SHP77 (cell line): ENCODE data around the gene CCDC192.

ENCODE experiments used
- DNase-seq, 2 experiments: peaks; one replicate each; lab custom pipeline; 2025; lab: John Stamatoyannopoulos, UW

The CCDC192 gene

DNA sequence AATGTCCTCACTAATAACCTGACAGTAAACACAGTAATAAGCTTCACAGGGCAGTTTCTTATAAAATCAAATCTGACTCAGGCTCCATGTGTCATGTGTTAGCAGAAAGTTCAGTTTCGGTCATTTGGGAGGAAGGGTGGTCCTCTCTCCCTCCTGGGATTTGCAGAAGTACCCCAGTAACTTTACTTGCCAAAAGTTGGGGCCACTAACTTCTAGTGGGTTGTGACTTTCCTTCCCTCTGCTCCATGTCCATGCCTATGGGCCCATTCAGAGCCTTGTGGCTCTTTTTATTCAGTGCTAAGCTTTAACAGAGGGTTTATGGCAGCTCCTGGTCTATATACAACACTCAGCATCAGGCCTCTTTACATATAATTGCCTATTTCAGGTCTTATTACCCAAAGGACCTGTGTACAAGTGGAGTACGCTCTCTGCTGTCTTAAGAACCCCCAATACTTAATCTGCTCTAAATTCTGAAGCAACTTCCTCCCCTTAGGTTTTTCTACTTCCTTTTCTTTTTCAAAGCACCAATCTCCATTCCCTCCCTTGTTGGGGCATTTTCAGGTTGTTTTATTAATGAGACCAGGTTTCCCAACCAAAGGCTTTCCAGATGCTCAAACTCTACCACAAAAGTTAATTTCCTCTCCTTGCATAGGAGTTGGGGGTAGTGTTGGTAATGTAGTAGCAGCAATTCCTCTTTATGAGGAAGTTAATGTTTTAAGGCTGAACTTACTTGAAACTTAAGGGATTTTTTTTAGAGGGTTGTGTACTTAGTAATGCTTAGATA, 107.7 kb downstream of the CCDC192 start:
- DNase-seq: no peak

DNA sequence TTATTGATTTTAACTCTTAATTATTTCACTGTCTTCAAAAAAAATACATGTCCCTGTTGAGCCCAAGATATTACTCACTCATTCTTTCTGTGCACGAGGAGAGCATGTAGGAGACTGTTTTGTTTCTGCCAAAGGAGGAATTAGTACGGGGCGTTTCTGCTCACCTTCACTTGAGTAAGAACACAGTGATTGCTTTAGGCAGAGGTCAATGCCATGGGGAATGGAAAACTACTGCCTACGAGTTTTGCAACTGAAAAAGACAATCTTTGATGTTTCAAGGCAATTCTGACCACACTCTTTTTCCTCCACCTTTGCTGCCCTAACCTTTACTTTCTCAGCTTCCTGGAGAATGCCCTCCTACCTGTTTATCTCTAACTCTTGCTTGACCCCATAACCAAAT, 109.4 kb downstream of the CCDC192 start:
- no peak for DNase-seq

DNA sequence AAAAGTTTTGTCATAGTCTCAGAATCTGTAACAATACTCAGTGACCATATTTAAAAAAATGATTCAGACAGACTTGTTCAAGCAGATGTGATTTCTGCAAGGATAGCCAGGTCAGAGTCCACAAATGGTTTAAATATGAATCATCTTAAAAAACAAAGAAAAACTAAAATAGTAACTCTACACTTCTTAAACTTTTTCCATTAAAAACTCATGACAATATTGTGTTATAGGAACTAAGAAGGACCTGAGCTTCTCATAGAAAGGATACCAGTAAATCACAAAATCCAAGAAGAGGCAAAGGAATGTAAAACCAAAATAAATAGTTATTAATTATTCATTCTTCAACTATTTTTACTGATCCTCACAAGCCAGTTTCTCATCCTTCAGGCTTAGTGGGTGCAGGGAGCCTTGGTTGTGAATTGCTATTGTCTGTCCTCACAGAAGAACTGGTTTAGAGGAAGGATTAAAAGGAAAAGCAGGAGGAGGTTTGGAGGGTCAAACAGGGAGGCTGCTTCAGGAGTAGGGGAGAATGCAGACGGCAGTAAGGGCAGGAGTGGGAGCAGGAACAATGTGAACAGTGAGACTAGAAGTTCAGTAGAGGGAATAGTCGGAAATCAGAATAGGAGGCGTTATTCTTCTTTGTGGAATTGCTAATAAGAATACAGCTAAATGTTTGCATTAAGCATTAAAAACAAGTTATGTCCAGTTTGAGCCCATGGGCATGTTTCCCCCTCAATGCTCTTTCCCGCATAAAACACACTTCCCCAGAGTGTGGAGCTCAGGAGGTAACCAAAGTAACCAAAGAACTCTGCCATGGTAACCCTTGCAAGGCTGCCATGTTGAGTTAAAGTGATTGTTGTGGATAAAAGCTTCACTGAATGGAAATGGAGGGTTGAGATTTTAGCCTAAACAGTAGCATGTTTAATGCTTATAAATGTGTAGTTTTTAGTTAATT, 110.7 kb downstream of the CCDC192 start:
- DNase-seq: no peak

DNA sequence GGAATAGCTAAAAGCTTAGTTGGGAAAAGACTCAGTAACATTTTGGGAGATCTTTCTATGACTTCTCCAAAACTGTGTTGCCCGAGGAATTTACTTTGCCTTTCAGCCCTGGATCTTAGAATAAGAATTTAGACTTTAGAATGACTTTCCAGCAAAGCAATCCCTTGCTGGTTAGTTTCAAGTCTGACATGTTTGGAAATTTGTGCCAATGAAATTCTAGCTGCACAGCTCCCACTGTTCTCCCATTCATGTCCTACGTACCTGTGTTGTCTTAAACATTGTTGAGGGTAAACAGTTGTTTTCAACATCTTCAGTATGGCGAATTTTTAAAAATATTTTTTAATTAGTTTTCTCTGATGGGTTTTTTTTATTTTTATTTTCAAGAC, 111.4 kb downstream of the CCDC192 start:
- no peak for DNase-seq

DNA sequence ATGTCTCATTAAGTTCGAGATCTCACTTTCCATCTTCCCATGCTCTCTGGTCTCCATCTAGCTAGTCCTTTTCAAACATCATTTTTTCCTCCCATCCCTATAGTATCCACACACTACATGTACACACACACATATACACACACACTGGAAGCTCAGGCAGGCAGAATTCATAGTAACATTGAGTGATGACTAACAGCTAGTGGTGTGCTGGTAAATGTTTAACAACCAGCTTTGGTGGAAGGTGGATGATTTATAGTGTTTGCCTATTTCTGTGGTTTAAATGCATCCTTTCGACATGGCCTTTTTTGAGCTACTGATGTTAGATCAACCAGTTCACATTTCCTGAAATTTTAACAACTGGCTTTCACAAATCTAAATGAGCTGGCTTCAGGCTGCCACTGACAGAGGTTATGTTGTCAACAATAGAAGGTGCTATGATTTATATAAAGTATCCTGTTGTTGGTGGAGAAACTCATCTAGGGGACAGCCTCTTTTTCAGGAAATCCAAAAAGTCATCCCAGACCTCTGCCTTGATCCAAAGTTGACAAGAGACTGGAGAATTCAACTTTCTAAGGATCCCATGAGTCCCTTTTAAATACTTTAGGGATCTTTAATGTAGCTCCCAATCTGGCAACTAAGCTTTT, 117.8 kb downstream of the CCDC192 start:
- no peak for DNase-seq

DNA sequence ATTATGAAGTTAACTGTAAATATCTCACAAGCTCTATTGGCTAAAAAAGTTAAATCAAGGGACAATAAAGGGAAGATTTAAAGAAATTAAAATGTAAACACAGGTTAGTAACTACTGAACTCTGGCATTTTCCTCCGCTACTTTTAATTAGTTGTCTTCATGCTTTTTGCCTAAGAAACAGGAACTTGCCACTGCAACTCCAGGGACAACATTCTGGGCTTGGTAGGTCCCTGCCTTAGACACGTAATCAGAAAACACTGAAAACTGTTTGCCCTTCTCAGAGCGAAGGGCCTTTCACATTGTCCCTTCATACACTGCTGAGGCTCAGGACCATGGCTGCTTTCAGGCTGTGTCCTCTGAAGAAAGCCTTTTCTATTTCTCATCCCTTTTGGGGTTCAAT, 118.7 kb downstream of the CCDC192 start:
- no peak for DNase-seq

DNA sequence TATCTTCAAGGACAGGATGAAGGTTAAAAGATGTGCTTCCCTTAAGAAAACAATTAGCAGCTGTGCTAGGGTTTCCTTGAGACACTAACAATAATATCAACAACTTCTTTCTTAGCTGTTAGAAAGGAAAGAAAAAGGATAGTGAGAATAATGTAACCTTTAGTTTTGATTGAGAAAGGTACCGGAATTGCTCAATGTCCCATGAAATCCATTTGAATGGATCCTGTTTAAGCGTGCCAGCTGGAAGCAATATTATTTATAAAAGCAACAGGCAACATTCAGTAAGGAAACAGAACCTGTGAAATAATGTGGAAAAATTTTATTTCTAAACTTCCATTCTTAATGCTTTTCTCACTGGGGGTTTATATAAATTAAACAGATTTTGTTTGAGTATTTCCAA, 120.9 kb downstream of the CCDC192 start:
- no peak for DNase-seq

DNA sequence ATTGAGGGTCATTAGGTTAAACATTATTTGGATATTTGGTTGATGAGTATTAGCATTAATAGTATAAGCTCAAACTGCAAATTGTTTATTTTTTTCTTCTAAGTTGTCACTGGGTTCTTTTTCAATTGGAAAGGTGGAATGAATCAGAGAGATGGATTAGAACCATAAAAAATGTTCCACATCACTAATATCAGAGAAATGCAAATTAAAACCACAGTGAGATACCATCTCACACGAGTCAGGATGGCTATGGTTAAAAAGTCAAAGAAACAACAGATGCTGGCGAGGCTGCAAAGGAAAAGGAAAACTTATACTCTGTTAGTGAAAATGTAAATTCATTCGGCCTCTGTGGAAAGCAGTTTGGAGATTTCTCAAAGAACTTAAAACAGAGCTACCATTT, 122.8 kb downstream of the CCDC192 start:
- DNase-seq: no peak

DNA sequence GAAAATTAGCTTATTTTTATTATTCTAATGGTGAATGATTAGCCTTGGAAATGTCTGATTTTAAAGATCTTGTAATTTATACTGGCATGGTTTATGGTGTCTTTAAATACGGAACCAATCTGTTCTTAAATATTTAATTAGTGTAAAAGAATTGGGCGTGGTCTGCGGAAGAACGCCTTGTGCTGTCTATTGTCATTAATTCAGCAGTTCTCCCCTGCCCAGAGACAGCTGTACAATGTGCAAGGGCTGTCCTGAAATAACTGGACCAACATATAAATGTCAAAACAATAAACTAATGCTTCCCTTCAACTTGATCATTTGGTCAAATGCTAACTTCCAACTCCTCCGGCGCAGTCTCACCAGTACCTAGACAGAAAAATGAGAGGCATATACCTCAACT, 124.3 kb downstream of the CCDC192 start:
- no peak for DNase-seq

DNA sequence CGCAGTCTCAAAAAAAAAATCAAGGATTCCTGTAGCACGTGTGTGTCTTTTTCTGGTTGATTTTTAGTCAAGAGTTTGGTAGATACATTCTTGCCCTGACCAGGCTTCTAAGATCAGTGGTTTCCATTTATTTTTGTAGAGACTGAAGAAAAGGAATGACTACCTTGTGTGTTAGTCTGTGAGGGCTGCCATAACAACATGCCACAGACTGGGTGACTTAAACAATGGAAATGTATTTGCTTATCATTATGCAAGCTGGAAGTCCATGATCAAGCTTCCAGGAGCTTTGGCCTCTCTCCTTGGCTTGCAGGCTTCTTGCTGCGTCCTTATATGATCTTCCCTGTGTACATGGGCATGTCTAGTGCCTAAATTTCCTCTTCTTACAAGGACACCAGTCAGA, 127.0 kb downstream of the CCDC192 start:
- DNase-seq: no peak

DNA sequence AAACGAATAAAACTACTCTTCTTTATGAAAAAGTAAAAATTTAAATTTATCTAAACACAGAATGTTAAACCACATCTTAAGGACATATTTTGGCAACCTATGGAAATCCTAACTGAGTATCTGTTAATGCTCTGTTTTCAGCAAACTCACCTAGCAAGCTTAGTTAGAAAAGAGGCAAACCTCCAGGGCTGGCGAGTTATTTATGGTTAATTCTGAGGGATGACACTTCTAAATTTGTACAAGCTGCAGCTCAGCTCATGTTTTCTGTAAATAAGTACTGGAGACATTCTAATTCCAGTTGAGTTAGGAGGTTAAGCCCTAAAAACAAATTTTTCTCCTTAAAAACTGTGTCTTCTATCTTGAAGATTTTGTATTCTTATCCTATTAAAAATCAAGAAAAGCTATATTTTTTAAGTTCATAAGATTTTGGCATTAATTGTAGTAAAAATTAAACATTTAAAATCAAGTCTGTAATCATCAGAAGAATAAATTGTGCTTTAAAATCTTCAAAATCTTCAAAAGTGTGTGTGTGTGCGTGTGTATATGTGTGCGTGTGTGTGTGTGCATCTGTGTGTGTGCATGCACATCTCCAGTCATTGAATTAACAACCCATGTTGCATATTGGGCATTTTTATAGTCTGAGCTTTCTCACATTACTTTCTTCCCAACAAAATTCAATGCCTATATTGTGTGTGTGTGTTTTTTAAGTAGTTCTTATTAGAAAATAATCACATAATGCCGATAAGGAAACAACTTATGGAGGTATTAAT, 127.8 kb downstream of the CCDC192 start:
- DNase-seq: no peak

DNA sequence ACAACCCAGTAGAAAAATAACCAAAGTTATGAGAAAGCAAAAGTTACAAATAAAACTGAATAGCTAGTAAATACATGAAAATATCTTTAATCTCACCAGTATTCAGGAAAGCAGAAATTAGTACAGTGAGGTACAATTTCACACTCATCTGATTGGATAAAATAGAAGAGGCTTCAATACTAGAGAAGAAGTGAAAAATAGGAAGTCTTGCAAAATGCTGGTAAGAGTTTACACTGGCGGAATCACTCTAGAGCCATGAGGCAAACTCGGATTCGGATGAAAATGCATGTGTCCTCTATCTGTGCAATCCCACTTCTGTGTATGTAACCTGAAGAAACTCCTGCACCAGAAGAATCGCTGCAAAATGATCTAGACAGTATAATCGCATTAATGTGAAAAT, 128.9 kb downstream of the CCDC192 start:
- no peak for DNase-seq

DNA sequence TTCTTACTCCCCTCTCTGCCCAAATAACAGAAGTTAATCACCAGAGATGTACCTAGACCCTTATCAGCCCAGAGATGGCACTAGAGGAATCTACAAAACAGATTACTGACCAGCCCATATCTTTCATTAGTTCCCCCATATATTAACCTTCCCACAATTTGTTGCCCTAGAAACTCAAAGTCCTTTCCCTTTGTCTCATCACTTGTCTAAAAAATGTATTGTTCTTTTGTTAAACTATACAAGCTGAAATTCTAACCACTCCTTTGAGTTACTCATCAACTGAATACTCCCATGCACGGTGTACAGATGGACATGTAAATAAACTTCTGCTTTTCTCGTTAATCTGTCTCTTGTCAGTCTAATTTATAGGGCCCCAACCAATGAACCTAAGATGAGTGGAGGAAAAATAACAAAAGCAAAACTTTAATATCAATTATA, 130.9 kb downstream of the CCDC192 start:
- DNase-seq: peak; percentile 26 to 48

DNA sequence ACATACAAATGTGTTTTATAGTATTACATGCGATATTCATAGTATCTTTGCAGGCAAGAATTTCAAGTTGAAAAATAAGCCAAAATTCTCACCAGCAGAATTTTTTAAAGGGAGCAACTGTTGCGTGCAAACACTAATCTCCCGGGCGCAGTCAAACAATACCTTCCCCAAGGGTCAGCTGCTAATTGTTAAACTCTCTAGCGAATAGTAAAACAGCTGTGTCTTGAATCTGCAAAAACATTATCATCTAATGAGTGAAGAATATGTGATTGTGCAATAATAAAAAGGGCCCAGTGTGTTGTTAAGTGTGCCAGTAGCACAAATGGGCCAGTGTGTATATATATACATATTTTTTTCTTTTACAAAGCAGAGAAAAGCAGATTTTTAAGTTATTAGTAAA, 131.4 kb downstream of the CCDC192 start:
- DNase-seq: peak; percentile 35 to 48

DNA sequence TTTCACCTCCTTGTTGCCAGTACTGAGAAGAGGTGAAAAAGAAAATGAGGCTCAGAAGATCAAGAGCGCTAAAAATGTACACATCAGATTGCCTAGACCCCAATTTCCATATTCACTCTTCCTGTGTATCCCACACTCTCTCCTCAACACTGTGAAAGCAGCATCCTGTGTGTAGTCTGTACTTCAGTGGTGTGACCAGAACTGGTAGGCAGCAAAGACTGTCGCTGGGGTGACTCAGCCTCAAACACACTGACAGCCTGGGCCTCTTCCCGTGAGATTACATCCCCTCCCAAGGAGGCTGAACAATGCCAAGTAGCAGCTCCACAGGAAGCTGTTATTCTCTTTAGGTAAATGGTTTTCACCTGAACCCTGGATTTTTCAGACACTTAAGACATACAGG, 135.5 kb downstream of the CCDC192 start:
- DNase-seq: no peak

DNA sequence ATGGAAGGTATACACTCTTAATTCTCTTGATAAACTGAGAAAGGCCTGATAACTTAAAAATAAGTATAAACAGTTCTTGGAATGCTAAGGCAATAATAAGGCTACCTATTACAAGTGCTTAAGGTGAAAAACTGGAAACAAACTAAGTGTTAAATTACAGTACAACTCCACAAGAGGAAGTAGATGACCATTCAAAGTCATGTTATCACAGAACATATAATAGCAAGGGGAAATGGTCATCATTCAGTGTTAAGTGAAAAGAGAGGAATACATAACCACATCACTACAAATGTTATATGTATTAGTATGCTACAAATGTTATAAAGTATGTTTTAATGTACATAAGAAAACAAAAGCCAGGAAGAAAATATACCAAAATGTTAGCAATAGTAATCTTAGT, 135.9 kb downstream of the CCDC192 start:
- no peak for DNase-seq

DNA sequence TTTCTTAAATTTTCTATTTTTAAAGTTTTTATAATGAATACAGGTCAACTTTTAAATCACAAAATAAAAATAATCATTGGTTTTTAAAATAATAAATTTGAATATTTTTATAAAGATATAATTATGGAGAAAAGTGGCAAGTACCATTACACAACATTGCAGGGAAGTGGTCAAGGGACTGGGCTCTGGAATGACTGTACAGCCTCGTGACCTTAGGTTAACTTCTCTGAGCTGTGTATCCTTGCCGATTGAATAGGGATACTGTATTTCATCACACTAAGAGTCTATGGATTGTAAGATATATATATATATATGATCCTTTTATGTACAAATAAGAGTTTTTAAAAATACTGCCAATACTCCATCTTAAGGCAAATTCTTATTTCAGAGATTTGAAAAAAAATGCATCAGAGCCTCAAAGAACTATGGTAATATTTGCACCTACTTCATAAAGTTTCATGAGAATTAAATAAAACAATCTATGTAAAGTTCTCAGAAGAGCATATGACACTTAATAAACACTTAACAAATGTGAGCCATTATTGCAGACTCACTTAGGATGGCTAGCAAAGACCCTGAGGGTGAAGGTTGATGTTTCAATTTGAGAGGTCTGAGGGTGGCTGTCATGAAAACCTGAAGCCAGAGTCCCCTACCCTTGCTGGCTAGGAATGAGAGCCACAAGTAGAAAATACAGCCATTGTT, 136.5 kb downstream of the CCDC192 start:
- DNase-seq: no peak

DNA sequence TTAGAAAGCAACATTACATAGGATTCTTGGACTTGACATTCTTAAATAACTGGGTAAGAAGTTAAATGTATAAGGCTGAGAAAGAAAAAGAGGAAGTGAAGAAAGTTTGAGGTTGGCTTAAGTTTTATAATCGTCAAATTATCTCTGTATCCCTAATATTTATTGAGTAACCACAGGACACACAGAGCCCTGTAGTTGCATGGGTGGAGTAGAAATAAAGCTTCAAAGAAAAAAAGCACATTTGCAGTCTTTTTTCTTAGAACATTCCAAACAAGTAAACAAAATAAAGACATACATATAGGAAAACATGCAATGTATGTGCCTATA, 137.0 kb downstream of the CCDC192 start:
- DNase-seq: no peak

DNA sequence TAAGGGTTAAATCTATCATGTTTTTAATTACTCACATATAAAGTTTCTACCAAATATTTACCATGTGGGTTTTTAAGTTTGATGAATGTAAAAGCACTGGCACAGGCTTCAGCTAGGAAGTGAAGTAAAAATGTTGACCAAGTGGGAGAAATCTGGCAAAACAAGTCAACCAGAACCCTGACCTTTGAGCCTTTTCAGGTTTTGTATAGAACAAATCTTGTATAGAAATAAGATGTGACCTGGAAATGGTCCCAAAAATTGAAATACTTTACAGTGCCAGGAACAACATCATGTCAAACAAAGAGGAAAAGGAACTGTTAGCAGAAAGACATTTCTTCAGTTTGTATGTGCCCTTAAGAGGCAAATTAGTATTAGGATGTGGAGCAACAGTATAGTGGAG, 137.6 kb downstream of the CCDC192 start:
- DNase-seq: no peak

DNA sequence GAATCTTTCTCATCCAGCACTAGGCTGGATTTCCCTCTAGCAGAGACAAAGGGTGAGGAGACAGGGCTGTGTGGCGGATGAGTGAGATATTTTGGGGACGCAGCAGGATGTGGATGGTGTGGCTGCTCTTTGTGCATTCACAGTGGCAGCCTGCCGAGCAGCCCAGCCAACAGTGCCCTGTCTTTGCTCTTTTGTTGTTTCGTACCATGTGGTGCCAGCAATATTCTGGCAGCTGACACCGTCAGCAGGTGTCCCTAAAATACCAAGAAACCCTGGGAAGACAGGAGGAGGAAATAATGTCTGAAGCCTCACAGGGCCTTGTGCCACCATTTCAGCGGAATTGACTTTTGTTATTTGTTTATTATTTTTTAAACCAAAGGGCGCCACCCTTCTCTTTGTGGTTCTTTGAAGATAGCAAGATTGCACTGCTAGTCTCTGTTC, 141.4 kb downstream of the CCDC192 start:
- DNase-seq: peak in 1 of 2 experiments; percentile 9

DNA sequence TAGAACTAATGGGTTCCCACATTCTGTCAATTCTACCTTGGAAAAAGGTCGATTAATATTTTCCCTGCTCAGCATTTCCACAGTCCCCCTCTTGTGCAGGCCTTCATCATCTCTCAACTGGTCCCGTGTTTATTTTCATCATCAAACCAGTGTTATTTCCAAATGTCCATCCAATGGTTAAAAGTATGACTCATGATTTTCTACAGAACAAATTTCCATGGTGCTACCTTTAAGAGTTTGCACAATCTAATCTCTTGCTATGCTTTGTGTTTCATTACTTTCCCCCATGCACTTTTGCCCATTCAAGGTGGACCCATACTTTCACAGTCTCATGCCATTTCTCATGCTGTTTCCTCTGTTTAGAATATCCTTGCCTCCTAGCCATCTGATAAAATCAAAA, 143.7 kb downstream of the CCDC192 start:
- DNase-seq: no peak
